Activated CD4-positive, alpha-beta memory T cell treated with anti-CD3 and anti-CD28 coated beads for 36 hours (primary cell): ENCODE data around the gene DOP1B. TPM values are rescaled to one million over a fixed set of nuclear protein-coding genes. Genes with fewer than 3 reads are reported as not detected.

Experiments
- CTCF ChIA-PET: fragments of 350-600 bp; sonication (Branson Sonifier 250); formaldehyde crosslinking; loops from one replicate; lab custom pipeline; 2021; ENCODE audit warnings: antibody characterized with exemption, inconsistent platforms; lab: Charles Lee
- POLR2A ChIA-PET: fragments of 350-600 bp; sonication (Branson Sonifier 250); formaldehyde crosslinking; loops from one replicate; lab custom pipeline; 2021; ENCODE audit warnings: antibody characterized with exemption; lab: Charles Lee
- DNase-seq: peaks from one replicate; pipeline ENCODE4 v3.0.0-alpha.2; 2020
- H3K27ac Mint-ChIP-seq: one replicate; pipeline ENCODE4 v1.8.0; 2021; ENCODE audit warnings: mixed read lengths
- H3K27me3 Mint-ChIP-seq: one replicate; pipeline ENCODE4 v1.8.0; 2021; ENCODE audit warnings: mixed read lengths
- H3K36me3 Mint-ChIP-seq: one replicate; pipeline ENCODE4 v1.8.0; 2021; ENCODE audit warnings: mixed read lengths
- H3K4me1 Mint-ChIP-seq: one replicate; pipeline ENCODE4 v1.8.0; 2021; ENCODE audit warnings: low read depth, mixed read lengths
- H3K4me3 Mint-ChIP-seq: one replicate; pipeline ENCODE4 v1.8.0; 2021; ENCODE audit warnings: mild to moderate bottlenecking, mixed read lengths
- H3K9me3 Mint-ChIP-seq: one replicate; pipeline ENCODE4 v1.8.0; 2021; ENCODE audit warnings: mixed read lengths
- intact Hi-C: fragments of 100-400 bp; cut with micrococcal nuclease; formaldehyde crosslinking; loops from one replicate; pipeline ENCODE4 v1.15.1; 2023
- total RNA-seq, 2 experiments: library from RNA; stranded (reverse); gene quantifications; one replicate each; pipeline ENCODE4 v1.2.3, GENCODE V29; 2021

DOP1B gene
- total RNA-seq, 2 experiments from 2014 or later: 19.4 to 19.6 TPM

DNA sequence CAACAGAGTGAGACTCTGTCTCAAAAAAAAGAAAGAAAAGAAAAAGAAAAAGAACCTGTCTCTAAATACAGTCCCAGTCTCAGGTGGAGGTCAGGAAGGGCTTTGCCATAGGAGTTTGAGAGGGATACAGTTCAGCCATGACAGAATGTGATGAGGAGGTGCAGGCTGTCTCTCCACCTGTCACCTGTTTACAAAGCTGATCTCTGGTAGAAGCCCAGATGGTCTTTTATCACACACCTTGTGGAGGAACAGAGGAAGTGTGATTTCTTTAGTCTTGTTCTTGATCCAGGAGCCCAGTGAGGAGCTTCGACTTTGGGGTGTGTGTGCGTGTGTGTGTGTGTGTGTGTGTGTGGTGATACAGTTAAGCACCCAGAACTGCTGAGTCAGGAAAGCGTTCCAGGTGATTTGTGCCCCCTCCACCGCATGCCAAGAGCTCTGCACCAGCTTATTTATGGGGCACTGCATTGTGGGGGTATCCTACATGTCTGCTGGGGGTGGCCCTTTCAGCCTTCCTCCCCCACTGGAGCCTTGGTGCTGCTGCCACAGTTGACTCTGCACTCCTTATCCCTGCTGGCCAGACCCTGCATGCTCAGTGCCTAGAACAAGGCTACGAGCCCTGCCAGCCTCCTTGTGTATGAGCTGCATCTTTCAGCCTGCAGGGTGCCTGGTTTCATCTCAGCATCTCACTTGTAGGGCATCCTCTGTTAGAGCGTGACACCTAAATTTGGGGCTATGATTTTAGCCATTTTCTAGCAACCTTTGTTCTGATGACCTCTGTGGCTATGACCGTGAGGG is 19.3 kb downstream of the DOP1B start:
- Mint-ChIP-seq H3K36me3 (peaks cover 1% of the 10 kb centered on the region), H3K4me1 (peaks cover 4% of the 10 kb centered on the region), H3K4me3 (no peak overlapping the region), H3K9me3 (no peaks in the 10 kb centered on the region), H3K27ac (no peak overlapping the region), H3K27me3 (no peaks in the 10 kb centered on the region)
- intact Hi-C loops: loop anchor here (2.0 kb wide), 1 partner anchor 145 kb away; the partner anchor contains the start of gene MORC3
- ChIA-PET CTCF (no interaction called here), POLR2A (no interaction called here)
- no peak for DNase-seq

DNA sequence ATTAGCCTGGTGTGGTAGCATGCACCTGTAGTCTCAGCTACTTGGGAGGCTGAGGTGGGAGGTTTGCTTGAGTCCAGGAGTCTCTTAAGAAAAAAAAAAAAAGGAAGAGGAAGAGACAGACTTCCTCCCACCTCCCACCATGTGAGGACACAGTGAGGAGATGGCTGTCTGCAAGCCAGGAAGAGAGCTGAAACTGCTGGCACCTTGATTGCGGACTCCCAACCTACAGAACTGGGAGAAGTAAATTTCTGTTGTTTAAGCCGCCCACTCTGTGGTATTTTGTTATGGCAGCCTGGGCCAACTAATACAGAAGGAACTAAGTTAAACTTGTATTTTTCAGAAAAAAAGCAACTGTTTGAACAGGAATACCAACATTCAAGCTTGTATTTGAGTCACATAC is 21.7 kb downstream of the DOP1B start:
- Mint-ChIP-seq H3K36me3 (peaks cover 1% of the 10 kb centered on the region), H3K4me1 (peaks cover 4% of the 10 kb centered on the region), H3K27ac (no peak overlapping the region), H3K4me3 (no peak overlapping the region), H3K9me3 (no peaks in the 10 kb centered on the region), H3K27me3 (no peaks in the 10 kb centered on the region)
- POLR2A ChIA-PET: no interaction called here
- CTCF ChIA-PET: interaction anchor here (1.3 kb wide), 1 partner anchor 14 kb away, joined by 3 read pairs; no protein-coding TSS in a partner anchor
- no peak for DNase-seq
- intact Hi-C loops: no loop called here

DNA sequence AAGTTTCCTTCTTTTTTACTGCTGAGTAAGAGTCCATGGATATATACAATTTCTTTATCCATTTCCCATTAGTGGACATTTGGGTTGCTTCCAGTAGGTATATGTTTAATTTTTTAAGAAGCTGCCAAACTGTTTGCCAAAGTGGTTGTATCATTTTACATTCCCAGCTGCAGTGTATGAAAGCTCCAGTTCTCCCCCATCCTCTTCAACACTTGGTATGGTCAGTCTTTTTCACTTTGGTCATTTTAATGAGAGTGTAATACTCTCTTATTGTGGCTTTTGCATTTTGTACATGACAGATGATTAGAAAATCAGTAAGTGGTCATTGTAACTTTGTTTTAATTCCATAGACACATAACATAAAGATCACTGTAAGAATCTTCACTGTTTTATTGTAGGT is 22.5 kb downstream of the DOP1B start:
- Mint-ChIP-seq H3K4me1 (peaks cover under 1% of the 10 kb centered on the region), H3K4me3 (no peak overlapping the region), H3K36me3 (peaks cover 1% of the 10 kb centered on the region), H3K27me3 (no peaks in the 10 kb centered on the region), H3K27ac (no peak overlapping the region), H3K9me3 (no peaks in the 10 kb centered on the region)
- POLR2A ChIA-PET: no interaction called here
- no peak for DNase-seq
- intact Hi-C loops: no loop called here
- CTCF ChIA-PET: interaction anchor here (0.6 kb wide), 1 partner anchor 29 kb away, joined by 3 read pairs; no protein-coding TSS in a partner anchor

DNA sequence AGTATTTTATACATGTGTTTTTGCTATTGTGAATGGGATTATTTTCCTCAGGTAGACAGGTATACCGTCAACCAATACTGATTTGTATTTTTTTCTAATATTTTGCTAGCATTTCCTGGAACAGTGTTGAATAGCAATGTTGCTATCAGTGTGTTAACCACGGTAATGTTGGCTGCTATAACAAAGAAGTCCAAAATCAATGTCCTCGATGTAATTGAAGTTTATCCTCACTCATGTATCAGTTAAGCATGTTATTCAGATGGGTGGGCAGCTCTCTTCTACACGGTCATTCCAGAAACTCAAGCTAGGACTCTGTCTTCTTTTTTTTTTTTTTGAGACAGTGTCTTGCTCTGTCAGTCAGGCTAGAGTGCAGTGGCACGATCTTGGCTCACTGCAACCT is 24.3 kb downstream of the DOP1B start:
- Mint-ChIP-seq H3K4me1 (no peaks in the 10 kb centered on the region), H3K27me3 (no peaks in the 10 kb centered on the region), H3K36me3 (peaks cover 1% of the 10 kb centered on the region), H3K4me3 (no peak overlapping the region), H3K9me3 (no peaks in the 10 kb centered on the region), H3K27ac (no peak overlapping the region)
- POLR2A ChIA-PET: no interaction called here
- no peak for DNase-seq
- intact Hi-C loops: no loop called here
- CTCF ChIA-PET: no interaction called here

DNA sequence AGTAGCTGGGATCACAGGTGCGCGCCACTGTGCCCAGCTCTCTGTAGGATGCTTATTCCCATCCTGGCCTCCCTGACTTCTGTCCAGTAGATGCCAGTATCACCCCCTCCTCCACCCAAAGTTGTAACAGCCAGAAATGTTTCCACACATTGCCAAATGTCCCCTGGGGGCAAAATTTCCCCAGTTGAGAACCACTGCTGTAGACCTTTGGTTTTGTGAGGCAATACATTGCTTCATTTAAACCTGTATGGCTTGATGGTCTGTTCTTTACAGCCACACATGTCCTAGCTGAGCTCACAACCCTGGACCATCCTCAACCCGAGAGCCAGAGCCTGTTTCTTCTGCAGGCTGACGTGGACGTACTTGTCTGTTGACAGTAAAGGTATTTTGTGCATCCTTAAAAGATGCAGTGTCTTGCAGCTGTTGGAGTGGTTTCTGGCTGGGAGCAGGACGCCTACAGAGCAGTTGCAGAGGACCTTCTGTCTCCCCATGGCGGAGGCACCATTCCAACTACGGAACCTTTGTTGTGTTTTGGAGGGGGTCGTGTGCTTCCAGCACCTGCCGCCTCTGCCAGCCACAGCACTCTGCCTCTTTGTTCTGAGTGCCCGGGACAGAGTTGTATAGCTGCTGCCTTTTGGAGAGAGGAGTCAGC is 26.6 kb downstream of the DOP1B start:
- intact Hi-C loops: no loop called here
- peaks cover 5% of the 10 kb centered on the region for H3K36me3 Mint-ChIP-seq
- ChIA-PET POLR2A (no interaction called here), CTCF (interaction anchor here (1.0 kb wide), 1 partner anchor 32 kb away, joined by 5 read pairs; no protein-coding TSS in a partner anchor)
- H3K4me3 Mint-ChIP-seq: no peak overlapping the region
- no peak for DNase-seq
- no peaks in the 10 kb centered on the region for H3K27me3 Mint-ChIP-seq
- peaks cover 6% of the 10 kb centered on the region for H3K4me1 Mint-ChIP-seq
- no peak overlapping the region for H3K27ac Mint-ChIP-seq
- no peaks in the 10 kb centered on the region for H3K9me3 Mint-ChIP-seq

DNA sequence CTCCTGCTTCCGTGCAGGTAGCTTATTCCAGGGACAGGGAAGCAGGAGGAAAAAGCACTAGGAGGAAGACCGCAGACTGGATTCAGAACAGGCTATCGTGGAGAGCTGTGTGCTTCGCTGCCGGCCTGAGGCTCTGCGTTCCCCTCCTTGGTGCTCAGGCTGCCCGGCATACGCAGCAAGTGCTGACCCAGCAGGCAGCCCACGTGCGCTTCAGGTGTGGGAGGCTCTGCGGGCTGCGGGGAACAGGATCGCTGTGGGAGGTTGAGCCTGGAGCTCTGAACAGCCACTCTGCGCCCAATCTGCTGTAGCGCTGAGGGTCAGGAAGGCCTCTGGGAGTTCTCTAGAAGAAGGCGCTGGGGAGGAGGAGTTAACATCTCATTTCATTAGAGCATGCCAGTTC is 27.9 kb downstream of the DOP1B start:
- H3K4me1 Mint-ChIP-seq: peaks cover 12% of the 10 kb centered on the region
- no peaks in the 10 kb centered on the region for H3K27me3 Mint-ChIP-seq
- peaks cover 5% of the 10 kb centered on the region for H3K36me3 Mint-ChIP-seq
- CTCF ChIA-PET: interaction anchor here (0.7 kb wide), 1 partner anchor 10 kb away, joined by 3 read pairs; no protein-coding TSS in a partner anchor
- POLR2A ChIA-PET: no interaction called here
- H3K9me3 Mint-ChIP-seq: no peaks in the 10 kb centered on the region
- intact Hi-C loops: no loop called here
- no peak overlapping the region for H3K4me3 Mint-ChIP-seq
- no peak overlapping the region for H3K27ac Mint-ChIP-seq
- no peak for DNase-seq

DNA sequence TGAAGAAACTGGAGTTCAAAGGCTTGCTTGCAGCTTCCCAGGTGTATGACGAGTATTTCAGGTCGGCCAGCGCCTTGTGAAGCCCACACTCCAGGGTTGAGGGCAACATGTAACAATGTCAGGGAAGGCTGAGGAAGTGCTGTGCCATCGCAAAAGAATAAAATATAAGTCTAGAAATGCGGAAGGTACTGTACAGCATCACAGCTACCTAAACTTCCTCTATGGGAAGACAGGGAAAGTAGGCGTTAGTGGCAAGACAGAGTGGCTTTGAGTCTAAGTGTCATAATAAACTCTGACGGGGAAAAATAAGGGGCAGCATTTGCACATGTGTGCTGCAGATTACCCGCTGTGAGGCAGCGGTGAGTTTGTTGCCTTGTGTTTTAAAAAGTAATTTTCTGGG is 28.9 kb downstream of the DOP1B start:
- Mint-ChIP-seq H3K9me3 (no peaks in the 10 kb centered on the region), H3K4me3 (no peak overlapping the region), H3K36me3 (peaks cover 5% of the 10 kb centered on the region), H3K27me3 (no peaks in the 10 kb centered on the region), H3K4me1 (peaks cover 12% of the 10 kb centered on the region), H3K27ac (no peak overlapping the region)
- CTCF ChIA-PET: interaction anchor here (0.7 kb wide), 1 partner anchor 9 kb away, joined by 3 read pairs; no protein-coding TSS in a partner anchor
- intact Hi-C loops: no loop called here
- DNase-seq: no peak
- POLR2A ChIA-PET: no interaction called here

DNA sequence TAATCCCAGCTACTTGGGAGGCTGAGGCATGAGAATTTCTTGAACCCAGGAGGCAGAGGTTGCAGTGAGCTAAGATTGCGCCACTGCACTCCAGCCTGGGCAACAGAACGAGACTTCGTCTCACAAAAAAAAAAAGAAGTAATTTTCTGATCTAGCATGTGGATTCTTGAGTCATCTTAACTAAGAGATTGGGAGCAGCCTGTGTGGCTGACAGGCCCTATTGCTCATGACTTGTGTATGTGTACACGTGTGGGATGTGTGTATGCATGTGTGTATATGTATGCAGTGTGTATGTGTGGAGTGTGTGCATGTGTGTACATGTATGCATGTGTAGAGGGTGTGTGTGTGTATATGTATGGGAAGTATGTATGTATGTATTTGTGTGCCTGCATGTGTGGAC is 29.5 kb downstream of the DOP1B start:
- no peaks in the 10 kb centered on the region for H3K9me3 Mint-ChIP-seq
- H3K4me1 Mint-ChIP-seq: peaks cover 12% of the 10 kb centered on the region
- no peak overlapping the region for H3K27ac Mint-ChIP-seq
- H3K36me3 Mint-ChIP-seq: peaks cover 6% of the 10 kb centered on the region
- ChIA-PET CTCF (interaction anchor here (0.8 to 1.5 kb wide), 2 partner anchors 12 to 59 kb away, joined by 3 read pairs; no protein-coding TSS in a partner anchor), POLR2A (no interaction called here)
- no peaks in the 10 kb centered on the region for H3K27me3 Mint-ChIP-seq
- DNase-seq: no peak
- intact Hi-C loops: no loop called here
- no peak overlapping the region for H3K4me3 Mint-ChIP-seq

DNA sequence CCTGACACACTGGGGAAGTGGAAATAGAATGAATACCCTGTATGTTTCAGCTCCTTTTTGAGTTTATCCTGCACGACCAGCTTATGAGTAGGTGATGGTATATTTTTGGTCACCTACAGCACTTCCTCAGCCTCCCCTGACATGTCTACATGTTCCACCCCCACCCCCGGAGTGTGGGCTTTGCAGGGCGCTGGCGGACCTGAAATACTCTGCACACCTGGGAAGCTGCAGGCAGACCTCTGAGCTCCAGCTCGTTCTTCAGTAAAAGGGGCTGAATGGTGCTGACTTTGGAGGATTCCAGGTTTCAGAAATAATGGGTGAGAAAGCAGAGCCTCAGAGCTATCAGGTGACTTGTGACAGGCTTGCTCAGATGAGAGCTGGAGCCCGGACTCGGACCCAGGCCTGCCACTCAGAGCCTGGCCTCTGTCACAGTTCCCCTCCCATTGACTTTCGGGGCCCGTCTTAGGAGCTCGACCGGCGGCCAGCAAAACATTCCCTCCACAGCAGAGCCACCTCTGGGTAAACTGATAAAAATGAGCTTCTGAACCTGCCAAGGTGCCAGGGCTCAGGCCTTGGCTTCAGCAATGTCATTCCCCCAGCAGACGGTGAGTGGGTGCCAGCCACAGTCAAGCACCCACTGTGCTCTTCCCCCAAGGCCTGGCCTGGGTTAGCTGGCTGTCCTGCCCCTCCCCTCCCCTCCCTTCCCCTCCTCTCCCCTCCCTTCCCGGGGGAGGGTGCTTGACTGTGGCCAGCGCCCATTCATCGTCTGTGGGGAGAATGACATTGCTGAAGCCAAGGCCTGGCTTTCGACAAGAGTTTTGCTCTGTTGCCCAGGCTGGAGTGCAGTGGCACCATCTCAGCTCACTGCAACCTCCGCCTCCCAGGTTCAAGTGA is 30.1 kb downstream of the DOP1B start:
- H3K27me3 Mint-ChIP-seq: no peaks in the 10 kb centered on the region
- no peak overlapping the region for H3K4me3 Mint-ChIP-seq
- no peaks in the 10 kb centered on the region for H3K9me3 Mint-ChIP-seq
- peaks cover 12% of the 10 kb centered on the region for H3K4me1 Mint-ChIP-seq
- CTCF ChIA-PET: interaction anchor here (0.8 to 1.5 kb wide), 2 partner anchors 13 to 60 kb away, joined by 3 read pairs; no protein-coding TSS in a partner anchor
- POLR2A ChIA-PET: no interaction called here
- H3K27ac Mint-ChIP-seq: no peak overlapping the region
- H3K36me3 Mint-ChIP-seq: peaks cover 6% of the 10 kb centered on the region
- DNase-seq: no peak
- intact Hi-C loops: no loop called here

DNA sequence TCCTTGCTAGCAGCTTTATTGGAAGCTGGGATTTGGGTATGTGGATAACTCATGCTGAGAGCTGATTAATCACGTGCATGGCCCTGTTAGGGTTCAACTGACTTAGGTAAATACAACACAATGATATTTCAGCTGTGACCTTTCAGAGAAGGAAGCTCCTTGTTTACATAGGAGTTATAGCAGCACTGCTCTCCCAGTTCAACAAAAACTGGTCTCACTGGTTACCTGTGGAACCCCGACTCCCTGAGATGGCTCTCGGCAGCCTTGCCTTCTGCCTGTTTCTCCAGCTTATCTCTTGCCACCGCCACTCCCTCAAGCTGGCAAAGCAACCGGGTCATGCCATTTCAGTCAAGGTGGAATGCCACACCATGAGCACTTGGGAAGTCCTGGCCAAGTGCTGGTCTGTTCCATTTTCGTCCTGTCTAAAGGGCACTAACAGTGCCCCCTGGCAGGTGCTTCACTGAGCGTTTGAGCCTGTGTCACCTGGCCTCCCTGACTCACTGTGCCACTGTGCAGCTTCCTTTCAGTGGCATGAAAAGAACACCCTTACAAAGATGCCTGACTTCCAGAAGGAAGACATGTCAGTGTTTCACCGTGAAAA is 31.6 kb downstream of the DOP1B start:
- intact Hi-C loops: no loop called here
- ChIA-PET CTCF (interaction anchor here (0.6 kb wide), 1 partner anchor 67 kb away, joined by 3 read pairs; no protein-coding TSS in a partner anchor), POLR2A (no interaction called here)
- H3K36me3 Mint-ChIP-seq: peaks cover 6% of the 10 kb centered on the region
- DNase-seq: no peak
- H3K27me3 Mint-ChIP-seq: no peaks in the 10 kb centered on the region
- no peak overlapping the region for H3K4me3 Mint-ChIP-seq
- H3K9me3 Mint-ChIP-seq: no peaks in the 10 kb centered on the region
- H3K27ac Mint-ChIP-seq: no peak overlapping the region
- H3K4me1 Mint-ChIP-seq: peaks cover 12% of the 10 kb centered on the region

DNA sequence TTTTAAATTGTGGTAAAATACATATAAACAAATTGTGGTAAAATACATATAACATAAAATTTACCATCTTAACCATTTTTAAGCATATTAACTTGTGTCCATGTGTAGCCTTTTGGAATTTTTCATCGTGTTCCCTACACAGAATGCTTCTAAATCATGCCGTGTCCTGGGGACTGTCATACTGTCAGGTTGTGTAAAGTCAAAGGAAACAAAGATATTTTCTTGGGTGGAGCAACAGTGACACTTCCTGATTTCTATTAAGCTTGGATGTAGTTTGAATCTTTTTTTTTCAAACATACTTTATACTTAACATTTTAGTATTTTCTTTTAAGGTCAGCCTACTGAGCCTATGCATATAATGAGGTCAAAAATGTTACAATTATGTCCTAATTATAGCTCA is 32.3 kb downstream of the DOP1B start:
- peaks cover 12% of the 10 kb centered on the region for H3K4me1 Mint-ChIP-seq
- H3K27me3 Mint-ChIP-seq: no peaks in the 10 kb centered on the region
- H3K27ac Mint-ChIP-seq: no peak overlapping the region
- intact Hi-C loops: no loop called here
- no peak overlapping the region for H3K4me3 Mint-ChIP-seq
- no peaks in the 10 kb centered on the region for H3K9me3 Mint-ChIP-seq
- DNase-seq: no peak
- ChIA-PET CTCF (no interaction called here), POLR2A (no interaction called here)
- peaks cover 6% of the 10 kb centered on the region for H3K36me3 Mint-ChIP-seq
